GM23338 (cell line): ENCODE measurements around the gene SMG6.
"Not testable (repeated sequence)": the region's sequence is repeated elsewhere in the genome, so short reads cannot be mapped to it uniquely, and the experiment has no call there.

Experiments
- CTCF ChIP-seq, 2 experiments: fragments of 200-600 bp in 1 of 2; sonication (generic) in 1 of 2; conservative IDR thresholded peaks; 2 replicates each; pipeline versions ENCODE4 v1.5.1 to v1.6.1; 2016 to 2017; ENCODE audit warnings: antibody characterized with exemption in 2 of 2, low read depth in 2 of 2, mild to moderate bottlenecking in 2 of 2, moderate library complexity in 1 of 2
- EZH2phosphoT487 ChIP-seq: fragments of 200-600 bp; sonication (generic); IDR thresholded peaks from one replicate; pipeline ENCODE4 v1.8.1; 2018; ENCODE audit warnings: antibody characterized with exemption; ENCODE audit not compliant: unreplicated experiment
- POLR2AphosphoS5 ChIP-seq: IDR thresholded peaks from 2 replicates; pipeline ENCODE4 v1.6.1; 2016; ENCODE audit warnings: antibody characterized with exemption, low read depth
- REST ChIP-seq: IDR thresholded peaks from one replicate; pipeline ENCODE4 v1.6.1; 2018; ENCODE audit warnings: antibody characterized with exemption; ENCODE audit not compliant: unreplicated experiment
- STAT1 ChIP-seq: IDR thresholded peaks from one replicate; pipeline ENCODE4 v1.6.1; 2016; ENCODE audit warnings: antibody characterized with exemption; ENCODE audit not compliant: unreplicated experiment

- not testable (repeated sequence) for TF ChIP-seq CTCF (conservative IDR thresholded peaks at IDR 0.05; ENCODE audit: low read depth in 2 of 2); STAT1; POLR2AphosphoS5; EZH2phosphoT487; REST
Measured at GRCh38 chr17:2165723-2166122, 137.9 kb downstream of the SMG6 start.
